ENCODE data around the gene METTL17.
"Not testable (repeated sequence)": the region's sequence is repeated elsewhere in the genome, so short reads cannot be mapped to it uniquely, and the experiment has no call there.

Gene METTL17

GRCh38 chr14:20997115-20997514 lies 7.3 kb downstream of the METTL17 start:
- no peak for DNase-seq

- no peak for DNase-seq
Measured at GRCh38 chr14:20997564-20997963, 7.8 kb downstream of the METTL17 start.

GRCh38 chr14:20998139-20998538 lies 8.4 kb downstream of the METTL17 start:
- DNase-seq: no peak

- DNase-seq: no peak
Measured at GRCh38 chr14:20998674-20999366, 9.0 kb downstream of the METTL17 start, which contains the start of gene SLC39A2. SLC39A2 (plus strand) TSS chr14:20999293; CDS start chr14:20999447, 154 bp downstream.

GRCh38 chr14:20999591-20999990 lies 9.8 kb downstream of the METTL17 start:
- no peak for DNase-seq

- no peak for DNase-seq
Measured at GRCh38 chr14:21001218-21001617, 11.4 kb downstream of the METTL17 start.

GRCh38 chr14:21003788-21004346 lies 14.1 kb downstream of the METTL17 start:
- no peak for DNase-seq

GRCh38 chr14:21009721-21010120 lies 19.9 kb downstream of the METTL17 start:
- not testable (repeated sequence) for DNase-seq

- DNase-seq: no peak
Measured at GRCh38 chr14:21011136-21011535, 21.4 kb downstream of the METTL17 start.

- peak; percentile 86 to 89 for DNase-seq
Measured at GRCh38 chr14:21014761-21015190, 25.0 kb downstream of the METTL17 start.

- no peak for DNase-seq
Measured at GRCh38 chr14:21015312-21015711, 25.5 kb downstream of the METTL17 start.

GRCh38 chr14:21016413-21017190 lies 26.8 kb downstream of the METTL17 start:
- no peak for DNase-seq

GRCh38 chr14:21017528-21018245 lies 27.9 kb downstream of the METTL17 start:
- no peak for DNase-seq

GRCh38 chr14:21018286-21018685 lies 28.5 kb downstream of the METTL17 start:
- no peak for DNase-seq

- DNase-seq: no peak
Measured at GRCh38 chr14:21018781-21019180, 29.0 kb downstream of the METTL17 start.

GRCh38 chr14:21019366-21019765 lies 29.6 kb downstream of the METTL17 start:
- no peak for DNase-seq

- DNase-seq: no peak
Measured at GRCh38 chr14:21020977-21021545, 31.3 kb downstream of the METTL17 start.

- no peak for DNase-seq
Measured at GRCh38 chr14:21022686-21023085, 32.9 kb downstream of the METTL17 start.

- DNase-seq: no peak
Measured at GRCh38 chr14:21023174-21023573, 33.4 kb downstream of the METTL17 start.

- DNase-seq: peak in 1 of 2 donors; percentile 22
Measured at GRCh38 chr14:21023817-21024584, 34.2 kb downstream of the METTL17 start.

- peak; percentile 67 to 75 for DNase-seq
Measured at GRCh38 chr14:21024585-21025370, 35.0 kb downstream of the METTL17 start, which contains the start of gene NDRG2. NDRG2 (minus strand) TSS chr14:21025061; CDS start chr14:21023315, 1,746 bp downstream.

Measured in stimulated activated CD4-positive, alpha-beta T cell treated with anti-CD3 and anti-CD28 coated beads, Interleukin-2, amount 100 ng/mL, for 24 hours (primary cell).